ENCODE data around the gene POLR1E.
"Not testable (repeated sequence)": the region's sequence is repeated elsewhere in the genome, so short reads cannot be mapped to it uniquely, and the experiment has no call there.

POLR1E gene

DNA sequence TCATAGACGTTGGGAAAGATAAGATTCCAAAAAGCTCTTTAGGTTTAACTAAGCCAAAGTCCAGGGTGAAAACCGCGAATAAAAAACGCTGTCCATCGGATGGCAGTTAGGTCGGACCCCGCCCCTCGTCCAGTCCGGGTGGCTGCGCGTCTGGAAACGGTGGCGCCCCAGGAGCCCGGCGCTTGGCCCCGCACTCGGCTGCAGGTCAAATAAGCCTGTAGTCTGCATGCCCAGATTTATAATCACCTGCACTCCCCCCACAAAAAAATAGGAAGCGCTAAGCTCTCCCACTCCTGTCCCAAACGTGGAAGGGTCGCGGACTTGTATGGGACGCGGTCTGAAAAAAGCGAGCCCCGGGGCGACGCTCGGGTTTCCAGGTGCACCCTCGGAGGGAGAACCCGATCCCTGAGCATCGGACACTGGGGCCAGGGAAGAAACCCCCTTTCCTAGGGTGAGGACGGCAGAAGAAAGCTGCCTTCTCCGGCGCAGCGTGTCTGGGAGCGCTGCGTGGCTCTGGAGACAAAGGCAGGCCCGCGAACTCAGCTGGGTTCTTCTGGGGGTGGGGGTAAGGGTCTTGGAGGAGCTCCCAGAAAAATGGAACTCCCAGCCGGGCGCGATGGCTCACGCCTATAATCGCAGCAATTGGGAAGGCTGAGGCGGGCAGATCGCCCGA lies 19.6 kb upstream of the POLR1E start:
- FAIRE-seq: no peak
- peak; percentile 29 for DNase-seq (ENCODE audit: insufficient read length)
- TF ChIP-seq TAF1 (IDR thresholded peaks at IDR 0.05; ENCODE audit: borderline replicate concordance, low read depth, low read length) (no peak; the same call in 1 of the 2 replicates), POLR2AphosphoS5 (IDR thresholded peaks at IDR 0.05; ENCODE audit: low read depth, low read length) (peak; percentile 72; the same call in 1 of the 2 replicates), POLR2A (IDR thresholded peaks at IDR 0.05; ENCODE audit: low read depth, low read length) (no peak; the same call in 1 of the 2 replicates)

GRCh38 chr9:37467530-37467929 lies 18.2 kb upstream of the POLR1E start:
- not testable (repeated sequence) for DNase-seq (ENCODE audit: insufficient read length); FAIRE-seq

DNA sequence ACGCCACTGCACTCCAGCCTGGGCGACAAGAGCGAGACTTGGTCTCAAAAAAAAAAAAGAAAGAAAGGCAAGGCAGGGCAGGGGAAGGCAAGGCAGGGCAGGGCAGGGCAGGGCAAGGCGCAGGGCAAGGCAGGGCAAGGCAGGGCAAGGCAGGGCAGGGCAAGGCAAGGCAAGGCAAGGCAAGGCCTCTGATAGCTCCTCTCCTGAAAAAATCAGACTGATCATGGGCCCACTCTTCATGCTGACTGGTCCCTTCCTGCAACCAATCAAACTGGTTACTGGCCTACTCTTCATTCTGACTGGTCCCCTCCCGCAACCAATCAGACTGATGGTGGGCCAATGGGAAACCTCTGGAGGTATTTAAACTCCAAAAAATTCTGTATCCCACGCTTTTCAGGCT lies 17.1 kb upstream of the POLR1E start:
- no peak for DNase-seq (ENCODE audit: insufficient read length)
- no peak for TF ChIP-seq POLR2AphosphoS5 (IDR thresholded peaks at IDR 0.05; ENCODE audit: low read depth, low read length)
- no peak for TF ChIP-seq TAF1 (IDR thresholded peaks at IDR 0.05; ENCODE audit: borderline replicate concordance, low read depth, low read length)
- TF ChIP-seq POLR2A (IDR thresholded peaks at IDR 0.05; ENCODE audit: low read depth, low read length): no peak
- no peak for FAIRE-seq

DNA sequence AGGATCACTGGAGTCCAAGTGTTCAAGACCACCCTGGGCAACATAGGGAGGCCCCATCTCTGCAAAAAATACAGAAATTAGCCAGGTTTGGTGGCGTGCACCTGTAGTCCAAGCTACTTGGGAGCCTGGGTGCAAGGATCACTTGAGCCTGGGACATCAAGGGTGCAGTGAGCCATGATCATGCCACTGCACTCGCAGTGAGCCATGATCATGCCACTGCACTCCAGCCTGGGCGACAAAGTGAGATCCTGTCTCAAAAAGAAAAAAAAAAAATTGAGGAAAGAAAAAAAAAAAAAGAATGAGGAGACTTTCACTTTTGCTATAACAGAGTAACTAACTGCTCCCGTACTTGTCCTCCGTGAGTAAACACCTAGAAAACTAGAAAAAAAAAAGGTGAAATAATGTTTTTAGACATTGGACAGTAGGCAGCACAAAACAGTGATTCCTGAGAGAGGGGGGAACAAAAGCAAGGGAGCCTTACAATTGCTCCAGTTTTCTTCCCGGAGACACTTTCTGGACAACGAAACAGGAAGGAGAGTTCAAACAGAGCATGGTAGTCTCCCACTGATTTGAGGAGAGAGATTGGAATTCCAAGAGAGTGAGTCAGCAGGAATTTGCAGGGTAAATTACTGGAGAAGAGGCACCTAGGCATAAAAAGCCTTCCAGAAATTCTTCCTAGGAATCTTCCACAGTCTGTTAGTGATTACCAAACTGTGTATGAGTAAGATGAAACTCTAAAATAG lies 13.6 kb upstream of the POLR1E start:
- TF ChIP-seq POLR2A (IDR thresholded peaks at IDR 0.05; ENCODE audit: low read depth, low read length) (no peak), TAF1 (IDR thresholded peaks at IDR 0.05; ENCODE audit: borderline replicate concordance, low read depth, low read length) (no peak), POLR2AphosphoS5 (IDR thresholded peaks at IDR 0.05; ENCODE audit: low read depth, low read length) (no peak)
- DNase-seq (ENCODE audit: insufficient read length) (no peak), FAIRE-seq (no peak)

DNA sequence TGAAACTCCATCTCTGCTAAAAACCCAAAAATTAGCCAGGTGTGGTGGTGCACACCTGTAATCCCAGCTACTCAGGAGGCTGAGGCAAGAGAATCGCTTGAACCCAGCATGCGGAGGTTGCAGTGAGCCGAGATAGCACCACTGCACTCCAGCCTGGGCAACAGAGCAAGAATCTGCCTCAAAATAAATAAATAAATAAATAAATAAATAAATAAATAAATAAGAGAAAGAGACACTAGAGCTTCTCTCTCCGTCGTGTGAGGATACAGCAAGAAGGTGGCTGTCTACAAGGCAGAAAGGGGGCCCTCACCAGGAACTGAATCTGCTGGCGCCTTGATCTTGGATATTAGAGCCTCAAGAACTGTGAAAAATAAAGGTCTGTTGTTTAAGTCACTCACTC lies 11.8 kb upstream of the POLR1E start:
- not testable (repeated sequence) for FAIRE-seq; DNase-seq (ENCODE audit: insufficient read length)

DNA sequence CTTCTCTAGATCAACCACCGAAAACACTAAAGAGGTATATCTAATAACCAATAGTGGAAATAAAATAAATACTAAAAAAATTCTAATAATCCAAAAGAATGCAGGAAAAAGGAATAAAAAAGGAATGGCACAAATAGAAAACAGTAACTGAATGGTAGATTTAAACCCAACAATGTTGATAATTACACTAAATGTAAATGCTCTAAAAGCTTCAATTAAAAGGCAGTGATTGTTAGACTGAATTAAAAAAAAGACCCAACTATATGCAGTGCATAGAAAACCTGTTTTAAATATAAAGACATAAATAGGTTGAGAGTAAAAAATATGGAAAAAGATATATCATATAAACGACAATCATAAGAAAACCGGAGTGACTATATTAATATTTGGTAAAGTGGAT lies 11.3 kb upstream of the POLR1E start:
- DNase-seq (ENCODE audit: insufficient read length) (no peak), FAIRE-seq (no peak)
- no peak for TF ChIP-seq POLR2AphosphoS5 (IDR thresholded peaks at IDR 0.05; ENCODE audit: low read depth, low read length)
- no peak for TF ChIP-seq POLR2A (IDR thresholded peaks at IDR 0.05; ENCODE audit: low read depth, low read length)
- TF ChIP-seq TAF1 (IDR thresholded peaks at IDR 0.05; ENCODE audit: borderline replicate concordance, low read depth, low read length): no peak

GRCh38 chr9:37476930-37477329 lies 8.8 kb upstream of the POLR1E start:
- no peak for DNase-seq (ENCODE audit: insufficient read length)
- no peak for FAIRE-seq
- TF ChIP-seq POLR2A (IDR thresholded peaks at IDR 0.05; ENCODE audit: low read depth, low read length) (no peak), TAF1 (IDR thresholded peaks at IDR 0.05; ENCODE audit: borderline replicate concordance, low read depth, low read length) (no peak), POLR2AphosphoS5 (IDR thresholded peaks at IDR 0.05; ENCODE audit: low read depth, low read length) (no peak)

DNA sequence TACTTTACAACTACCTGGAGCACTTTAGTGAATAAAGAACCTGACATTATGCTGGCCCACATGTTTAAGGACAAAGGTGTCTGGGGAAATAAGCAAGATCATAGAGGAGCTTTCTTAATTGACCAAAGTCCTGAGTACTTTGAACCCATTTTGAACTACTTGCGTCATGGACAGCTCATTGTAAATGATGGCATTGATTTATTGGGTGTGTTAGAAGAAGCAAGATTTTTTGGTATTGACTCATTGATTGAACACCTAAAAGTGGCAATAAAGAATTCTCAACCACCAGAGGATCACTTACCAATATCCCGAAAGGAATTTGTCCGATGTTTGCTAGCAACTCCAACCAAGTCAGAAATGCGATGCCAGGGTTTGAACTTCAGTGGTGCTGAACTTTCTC lies 8.3 kb upstream of the POLR1E start:
- not testable (repeated sequence) for DNase-seq (ENCODE audit: insufficient read length); FAIRE-seq

DNA sequence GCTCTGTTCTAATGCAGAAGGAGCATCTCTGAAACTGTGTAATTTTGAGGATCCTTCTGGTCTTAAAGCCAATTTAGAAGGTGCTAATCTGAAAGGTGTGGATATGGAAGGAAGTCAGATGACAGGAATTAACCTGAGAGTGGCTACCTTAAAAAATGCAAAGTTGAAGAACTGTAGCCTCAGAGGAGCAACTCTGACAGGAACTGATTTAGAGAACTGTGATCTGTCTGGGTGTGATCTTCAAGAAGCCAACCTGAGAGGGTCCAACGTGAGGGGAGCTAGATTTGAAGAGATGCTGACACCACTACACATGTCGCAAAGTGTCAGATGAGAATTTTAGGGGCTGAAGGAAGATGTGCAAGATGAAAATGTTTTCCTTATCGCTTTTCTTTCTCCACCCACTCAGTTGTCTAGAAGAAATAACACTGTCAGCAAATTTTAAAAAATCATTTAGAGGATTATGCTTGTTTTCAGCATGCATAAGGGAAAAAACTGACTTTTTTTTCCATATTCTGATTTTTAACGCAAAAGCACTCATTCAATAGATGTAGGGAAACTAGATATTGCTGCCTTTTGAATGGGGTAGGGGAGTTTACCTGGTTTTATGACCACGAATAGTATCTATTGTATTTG lies 7.6 kb upstream of the POLR1E start:
- FAIRE-seq; DNase-seq (ENCODE audit: insufficient read length): not testable (repeated sequence)

GRCh38 chr9:37480759-37481158 lies 5.0 kb upstream of the POLR1E start:
- TF ChIP-seq TAF1 (IDR thresholded peaks at IDR 0.05; ENCODE audit: borderline replicate concordance, low read depth, low read length): no peak
- TF ChIP-seq POLR2AphosphoS5 (IDR thresholded peaks at IDR 0.05; ENCODE audit: low read depth, low read length): no peak
- no peak for TF ChIP-seq POLR2A (IDR thresholded peaks at IDR 0.05; ENCODE audit: low read depth, low read length)
- DNase-seq (ENCODE audit: insufficient read length): no peak
- no peak for FAIRE-seq

GRCh38 chr9:37486256-37486615 lies 488 bp downstream of the POLR1E start:
- DNase-seq (ENCODE audit: insufficient read length): no peak

DNA sequence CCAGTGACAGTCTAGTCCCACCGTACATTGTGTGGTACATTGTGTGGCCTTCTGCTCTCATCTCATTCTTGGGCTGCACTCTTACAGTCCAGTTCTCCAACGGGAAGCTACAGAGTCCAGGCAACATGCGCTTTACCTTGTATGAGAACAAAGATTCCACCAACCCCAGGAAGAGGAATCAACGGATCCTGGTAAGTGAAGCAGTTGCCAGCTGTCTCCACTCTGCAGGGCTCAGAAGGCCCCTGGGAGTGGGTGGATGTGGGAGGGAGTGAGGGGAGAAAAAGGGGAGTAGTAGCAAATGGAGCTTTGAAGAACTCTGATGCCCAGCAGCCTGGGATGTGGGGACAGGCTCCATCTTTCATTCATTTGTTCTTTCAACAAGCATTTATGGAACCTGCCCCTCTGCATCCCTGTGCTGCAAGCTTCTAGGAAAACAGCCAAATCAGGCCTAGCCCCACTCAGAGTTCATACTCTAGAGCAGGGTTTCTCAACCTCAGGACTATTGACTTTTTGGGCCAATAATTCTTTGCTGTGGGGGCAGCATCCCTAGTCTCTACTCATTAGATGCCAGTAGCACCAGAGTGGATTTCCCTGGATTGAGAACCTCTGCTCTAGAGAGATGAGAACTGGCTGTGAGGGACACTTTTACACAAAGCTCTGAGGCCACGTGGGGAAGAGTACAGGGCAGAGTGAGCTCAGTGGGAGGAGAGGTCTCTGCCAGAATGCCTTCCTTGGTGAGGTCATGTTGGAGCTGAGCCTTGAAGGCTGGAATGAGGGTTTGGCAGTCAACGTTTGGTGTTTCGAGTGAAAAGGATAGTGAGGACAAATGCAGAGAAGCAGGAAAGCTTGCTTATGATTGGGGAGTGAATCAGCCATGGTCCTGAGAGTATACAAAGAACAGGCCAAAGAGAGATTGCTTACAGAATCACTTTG lies 1.1 kb downstream of the POLR1E start:
- TF ChIP-seq POLR2A (IDR thresholded peaks at IDR 0.05; ENCODE audit: low read depth, low read length) (no peak), TAF1 (IDR thresholded peaks at IDR 0.05; ENCODE audit: borderline replicate concordance, low read depth, low read length) (no peak), POLR2AphosphoS5 (IDR thresholded peaks at IDR 0.05; ENCODE audit: low read depth, low read length) (no peak)
- no peak for DNase-seq (ENCODE audit: insufficient read length)
- FAIRE-seq: no peak

More at GRCh38 chr9:37486256-37486615, 488 bp downstream of the POLR1E start:
- no peak for TF ChIP-seq TAF1 (IDR thresholded peaks at IDR 0.05; ENCODE audit: borderline replicate concordance, low read depth, low read length)
- no peak for TF ChIP-seq POLR2AphosphoS5 (IDR thresholded peaks at IDR 0.05; ENCODE audit: low read depth, low read length)
- FAIRE-seq: no peak

All from GM12892 (cell line).